B cell (primary cell): ENCODE results near the gene KSR2. TPM values are rescaled to one million over a fixed set of nuclear protein-coding genes. Genes with fewer than 3 reads are reported as not detected.

Experiments used
- ATAC-seq: fragments of 200-7000 bp; cut with Tn5 transposase; one replicate; pipeline ENCODE4 v1.10.0; 2021; ENCODE audit warnings: low read depth, mild to moderate bottlenecking, moderate number of reproducible peaks, moderate library complexity
- CTCF ChIA-PET: fragments of 350-600 bp; sonication (Branson Sonifier 250); formaldehyde crosslinking; loops from one replicate; lab custom pipeline; 2021; ENCODE audit warnings: antibody characterized with exemption, inconsistent platforms; lab: Charles Lee
- POLR2A ChIA-PET: fragments of 350-600 bp; sonication (Branson Sonifier 250); formaldehyde crosslinking; loops from one replicate; lab custom pipeline; 2021; ENCODE audit warnings: antibody characterized with exemption; lab: Charles Lee
- DNase-seq: peaks from one replicate; pipeline ENCODE4 v3.0.0; 2013
- H2AFZ ChIP-seq: 2 replicates; pipeline ENCODE4 v1.6.1; 2012; ENCODE audit warnings: mild to moderate bottlenecking, low read depth, low read length; ENCODE audit not compliant: insufficient read depth, poor library complexity, severe bottlenecking
- H3K27ac ChIP-seq, 2 donors: 1 replicate in 1 of 2; 2 replicates in 1 of 2; pipeline ENCODE4 v1.5.1; 2012 to 2013; ENCODE audit warnings: low read length in 2 of 2, mild to moderate bottlenecking in 2 of 2, moderate library complexity in 1 of 2
- H3K27me3 ChIP-seq, 4 experiments: fragments of 200-600 bp in 1 of 4; sonication (generic) in 1 of 4; replicated peaks in 1 of 4; 1 replicate in 2 of 4; 2 replicates in 2 of 4; pipeline versions ENCODE4 v1.6.1 to v1.7.0; 2013 to 2016; ENCODE audit warnings: low read length in 3 of 4, mild to moderate bottlenecking in 2 of 4, mixed read lengths in 1 of 4, moderate library complexity in 1 of 4; ENCODE audit not compliant: insufficient read depth in 4 of 4, control insufficient read depth in 3 of 4; ENCODE audit errors: control extremely low read depth in 1 of 4
- H3K36me3 ChIP-seq, 2 experiments: replicated peaks in 1 of 2; 1 replicate in 1 of 2; 2 replicates in 1 of 2; pipeline versions ENCODE4 v1.6.1 to v1.7.1; 2013; ENCODE audit warnings: low read length in 1 of 2; ENCODE audit not compliant: insufficient read depth in 2 of 2, control insufficient read depth in 1 of 2; ENCODE audit errors: control extremely low read depth in 1 of 2, extremely low read depth in 1 of 2
- H3K4me1 ChIP-seq, 2 donors: fragments of 200-600 bp in 1 of 2; sonication (generic) in 1 of 2; 1 replicate in 1 of 2; 2 replicates in 1 of 2; pipeline versions ENCODE4 v1.5.1 to v1.6.1; 2013 to 2017; ENCODE audit warnings: low read length in 2 of 2; ENCODE audit not compliant: control insufficient read depth in 2 of 2, insufficient read depth in 2 of 2
- H3K4me2 ChIP-seq: replicated peaks from 2 replicates; pipeline ENCODE3; 2012; ENCODE audit warnings: mild to moderate bottlenecking, low read depth, low read length; ENCODE audit not compliant: poor library complexity, severe bottlenecking
- H3K4me3 ChIP-seq, 5 experiments: fragments of 200-600 bp in 1 of 5; sonication (generic) in 1 of 5; 1 replicate in 3 of 5; 2 replicates in 2 of 5; pipeline versions ENCODE4 v1.5.1 to v1.7.0; 2011 to 2016; ENCODE audit warnings: low read length in 4 of 5, mild to moderate bottlenecking in 4 of 5, low read depth in 2 of 5, control low read depth in 1 of 5, moderate library complexity in 1 of 5; ENCODE audit not compliant: insufficient read depth in 1 of 5; ENCODE audit errors: control extremely low read depth in 1 of 5, extremely low read depth in 1 of 5
- H3K79me2 ChIP-seq: fragments of 200-600 bp; sonication (generic); one replicate; pipeline ENCODE4 v1.6.0; 2016; ENCODE audit warnings: low read length; ENCODE audit not compliant: control insufficient read depth, insufficient read depth
- H3K9ac ChIP-seq: fragments of 200-600 bp; sonication (generic); 2 replicates; pipeline ENCODE4 v1.6.1; 2017; ENCODE audit warnings: mild to moderate bottlenecking, low read length, moderate library complexity
- H3K9me3 ChIP-seq, 3 donors: one replicate each; pipeline versions ENCODE4 v1.6.1 to v1.7.1; 2013; ENCODE audit warnings: low read length in 2 of 3; ENCODE audit not compliant: control insufficient read depth in 2 of 3, insufficient read depth in 1 of 3; ENCODE audit errors: control extremely low read depth in 1 of 3
- H4K20me1 ChIP-seq: 2 replicates; pipeline ENCODE4 v1.6.0; 2012; ENCODE audit warnings: mild to moderate bottlenecking, low read length; ENCODE audit not compliant: insufficient read depth, control insufficient read depth, poor library complexity, severe bottlenecking
- H3K27ac Mint-ChIP-seq: one replicate; pipeline ENCODE4 v1.8.0; 2021; ENCODE audit warnings: mixed read lengths
- H3K27me3 Mint-ChIP-seq: one replicate; pipeline ENCODE4 v1.8.0; 2021; ENCODE audit warnings: mixed read lengths
- H3K4me1 Mint-ChIP-seq: one replicate; pipeline ENCODE4 v1.8.0; 2021; ENCODE audit warnings: mixed read lengths
- H3K4me3 Mint-ChIP-seq: one replicate; pipeline ENCODE4 v1.8.0; 2021; ENCODE audit warnings: mixed read lengths
- H3K9me3 Mint-ChIP-seq: one replicate; pipeline ENCODE4 v1.8.0; 2022; ENCODE audit warnings: mixed read lengths; ENCODE audit not compliant: insufficient read depth
- EZH2 ChIP-seq: IDR thresholded peaks from 2 replicates; pipeline ENCODE4 v1.6.1; 2012; ENCODE audit warnings: borderline replicate concordance, low read depth, mild to moderate bottlenecking, moderate library complexity, low read length; ENCODE audit not compliant: insufficient read depth, poor library complexity, severe bottlenecking
- WGBS: methylation state at CpG from one replicate; pipeline ENCODE4 v1.1.5; 2013; ENCODE audit warnings: missing lambda C conversion rate; ENCODE audit not compliant: insufficient coverage; 5-methylcytosine and 5-hydroxymethylcytosine counted together
- intact Hi-C: fragments of 100-400 bp; cut with micrococcal nuclease; formaldehyde crosslinking; loops from one replicate; pipeline ENCODE4 v1.10.0; 2022
- polyA plus RNA-seq: library from polyadenylated mRNA; depleted of rRNA; stranded (reverse); fragments of >200 nt; gene quantifications from 2 replicates; pipeline ENCODE4 v1.2.3, GENCODE V29; 2012
- total RNA-seq, 2 donors: library from RNA; stranded (reverse); fragments of 120-200 nt in 1 of 2; gene quantifications; 1 replicate in 1 of 2; 2 replicates in 1 of 2; pipeline versions ENCODE4 v1.2.3 to v1.2.4, GENCODE V29; 2013 to 2022
- TF ChIP-seq, protein P1 (sequence below): fragments of 200-600 bp; IDR thresholded peaks from one replicate; pipeline ENCODE4 v1.8.0; 2022; ENCODE audit warnings: antibody characterized with exemption, mild to moderate bottlenecking

KSR2 gene
- total and polyA plus RNA-seq, 2 donors (not counting 1 experiment from before 2014, with no cell fraction given), result not detected

GRCh38 chr12:118013283-118013682, 44.5 kb upstream of the KSR2 start:
- CTCF ChIA-PET, result no interaction called here
- Mint-ChIP-seq H3K4me3 (no peak overlapping the region), H3K9me3 (no peaks in the 10 kb centered on the region), H3K27ac (no peak overlapping the region), H3K4me1 (peaks cover 16% of the 10 kb centered on the region), H3K27me3 (peaks cover 4% of the 10 kb centered on the region)
- H3K4me2 ChIP-seq, result no peak overlapping the region
- intact Hi-C loops, result no loop called here
- ATAC-seq (no peak), DNase-seq (no peak)
- POLR2A ChIA-PET, result no interaction called here
- no peak overlapping the region for H2AFZ ChIP-seq
- H4K20me1 ChIP-seq, result no peaks in the 10 kb centered on the region
- peaks cover 18% of the 10 kb centered on the region for H3K79me2 ChIP-seq
- no peaks in the 10 kb centered on the region for H3K9me3 ChIP-seq
- TF ChIP-seq, protein P1, sequence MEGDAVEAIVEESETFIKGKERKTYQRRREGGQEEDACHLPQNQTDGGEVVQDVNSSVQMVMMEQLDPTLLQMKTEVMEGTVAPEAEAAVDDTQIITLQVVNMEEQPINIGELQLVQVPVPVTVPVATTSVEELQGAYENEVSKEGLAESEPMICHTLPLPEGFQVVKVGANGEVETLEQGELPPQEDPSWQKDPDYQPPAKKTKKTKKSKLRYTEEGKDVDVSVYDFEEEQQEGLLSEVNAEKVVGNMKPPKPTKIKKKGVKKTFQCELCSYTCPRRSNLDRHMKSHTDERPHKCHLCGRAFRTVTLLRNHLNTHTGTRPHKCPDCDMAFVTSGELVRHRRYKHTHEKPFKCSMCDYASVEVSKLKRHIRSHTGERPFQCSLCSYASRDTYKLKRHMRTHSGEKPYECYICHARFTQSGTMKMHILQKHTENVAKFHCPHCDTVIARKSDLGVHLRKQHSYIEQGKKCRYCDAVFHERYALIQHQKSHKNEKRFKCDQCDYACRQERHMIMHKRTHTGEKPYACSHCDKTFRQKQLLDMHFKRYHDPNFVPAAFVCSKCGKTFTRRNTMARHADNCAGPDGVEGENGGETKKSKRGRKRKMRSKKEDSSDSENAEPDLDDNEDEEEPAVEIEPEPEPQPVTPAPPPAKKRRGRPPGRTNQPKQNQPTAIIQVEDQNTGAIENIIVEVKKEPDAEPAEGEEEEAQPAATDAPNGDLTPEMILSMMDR, result no peak
- H3K36me3 ChIP-seq, result no peaks in the 10 kb centered on the region
- H3K27ac ChIP-seq, result no peak overlapping the region
- peaks cover 11 to 16% of the 10 kb centered on the region in 2 donors for H3K4me1 ChIP-seq
- no peak overlapping the region for H3K9ac ChIP-seq
- H3K27me3 ChIP-seq, result no peaks in the 10 kb centered on the region
- H3K4me3 ChIP-seq, result no peak overlapping the region
- WGBS, result 100% methylated on average over 1 of the region's 3 CpGs

DNA sequence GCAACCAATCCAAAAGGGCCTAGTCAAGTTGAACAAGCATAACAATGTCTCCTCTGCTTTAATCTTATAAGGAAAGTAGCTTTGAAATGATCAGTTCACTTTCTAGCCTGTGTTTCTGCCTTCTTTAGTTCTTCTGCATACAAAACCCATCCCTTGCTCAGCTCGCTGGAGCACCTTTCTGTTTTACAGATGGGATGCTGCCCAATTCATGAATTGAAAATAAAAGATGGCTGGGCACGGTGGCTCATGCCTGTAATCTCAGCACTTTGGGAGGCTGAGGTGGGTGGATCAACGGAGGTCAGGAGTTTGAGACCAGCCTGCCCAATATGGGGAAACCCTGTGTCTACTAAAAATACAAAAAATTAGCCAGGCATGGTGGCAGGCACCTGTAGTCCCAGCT, 43.2 kb upstream of the KSR2 start:
- intact Hi-C loops, result no loop called here
- no peaks in the 10 kb centered on the region for H4K20me1 ChIP-seq
- WGBS, result 80% methylated on average over 2 of the region's 3 CpGs
- peaks cover 4 to 7% of the 10 kb centered on the region in 2 donors for H3K4me1 ChIP-seq
- H3K4me3 ChIP-seq, result no peak overlapping the region
- peaks cover 8% of the 10 kb centered on the region for H3K27me3 Mint-ChIP-seq
- no peaks in the 10 kb centered on the region for H3K27me3 ChIP-seq
- H3K9ac ChIP-seq, result no peak overlapping the region
- peaks cover 4% of the 10 kb centered on the region for H3K79me2 ChIP-seq
- H3K4me3 Mint-ChIP-seq, result no peak overlapping the region
- no peaks in the 10 kb centered on the region for H3K9me3 Mint-ChIP-seq
- H2AFZ ChIP-seq, result no peak overlapping the region
- H3K27ac Mint-ChIP-seq, result no peak overlapping the region
- ChIA-PET POLR2A (no interaction called here), CTCF (no interaction called here)
- peaks cover 8% of the 10 kb centered on the region for H3K4me1 Mint-ChIP-seq
- DNase-seq, result no peak
- H3K9me3 ChIP-seq, result no peaks in the 10 kb centered on the region
- H3K27ac ChIP-seq, result no peak overlapping the region
- no peak for ATAC-seq
- H3K36me3 ChIP-seq, result no peaks in the 10 kb centered on the region
- H3K4me2 ChIP-seq, result no peak overlapping the region
- TF ChIP-seq EZH2, result no peak
- TF ChIP-seq, protein P1, result no peak
